HTR-8/SVneo (cell line): ENCODE data around the gene EPHB2.

ENCODE experiments used
- DNase-seq: peaks from one replicate; pipeline ENCODE4 v3.0.0; 2011; ENCODE audit warnings: low spot score, mixed read lengths; ENCODE audit not compliant: insufficient read length
- FAIRE-seq: peaks from 2 replicates; lab custom pipeline; 2011; peaks lifted over from hg19 to GRCh38; lab: Jason Lieb, UNC

EPHB2 gene

GRCh38 chr1:22775478-22775877 lies 64.8 kb downstream of the EPHB2 start:
- FAIRE-seq (no peak), DNase-seq (no peak)

DNA sequence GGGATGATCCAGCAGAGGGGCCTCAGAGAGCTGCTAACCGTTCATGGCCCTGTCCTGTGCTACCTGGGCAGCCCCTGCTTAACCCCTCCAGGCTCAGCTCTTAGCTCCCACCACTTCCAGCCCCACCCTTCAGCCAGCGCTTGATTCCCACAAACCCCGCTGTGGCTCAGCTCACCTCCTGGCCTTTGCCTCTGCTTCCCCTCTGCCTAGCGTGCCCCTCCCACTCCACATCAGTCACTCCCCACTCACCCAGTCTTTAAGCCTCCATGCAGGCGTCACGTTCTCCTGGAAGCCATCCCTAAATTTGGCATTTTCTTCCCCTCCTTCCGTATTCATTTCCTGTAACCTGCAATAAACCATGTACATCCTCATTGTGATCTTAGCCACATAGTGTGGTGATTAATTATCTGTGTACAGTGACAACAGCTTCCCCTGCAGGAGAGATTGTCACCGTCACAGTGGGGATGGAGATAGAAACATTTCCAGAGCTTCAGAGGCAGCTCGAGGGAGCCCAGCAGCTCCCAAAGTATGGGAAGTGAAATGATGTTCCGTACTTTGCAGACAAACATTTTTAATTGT lies 65.5 kb downstream of the EPHB2 start:
- DNase-seq: no peak
- FAIRE-seq: no peak

DNA sequence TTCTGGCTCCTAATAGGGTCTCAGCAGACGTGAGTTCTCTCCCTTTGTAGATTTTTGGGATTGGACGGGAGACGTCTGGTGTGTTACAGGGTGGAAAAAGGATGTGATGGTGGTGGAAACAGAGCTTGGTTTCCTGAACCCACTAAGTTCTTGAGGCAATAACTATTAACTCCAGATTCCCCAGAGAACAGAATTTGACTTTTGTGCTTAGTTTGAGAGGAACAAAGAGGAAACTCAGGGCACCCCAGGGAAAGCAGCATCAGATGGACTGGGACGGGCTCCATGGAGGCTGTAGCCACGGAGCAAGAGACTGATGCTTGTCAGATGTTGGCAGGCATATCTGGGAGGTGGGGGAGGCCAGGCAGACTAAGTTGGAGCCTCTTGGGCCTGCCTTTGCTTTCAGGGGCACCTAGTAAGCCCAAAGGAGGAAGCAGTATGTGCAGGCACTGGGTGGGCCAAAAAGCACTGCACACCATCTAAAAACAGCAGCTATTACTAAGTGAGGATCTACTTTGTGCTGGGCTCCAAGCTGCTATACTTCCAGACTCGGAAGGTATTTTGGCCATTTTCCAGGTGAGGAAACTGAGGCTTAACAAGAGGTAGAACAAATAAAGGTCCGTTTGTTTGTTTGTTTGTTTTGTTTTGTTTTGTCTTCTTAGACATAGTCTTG lies 66.9 kb downstream of the EPHB2 start:
- DNase-seq (no peak), FAIRE-seq (no peak)

DNA sequence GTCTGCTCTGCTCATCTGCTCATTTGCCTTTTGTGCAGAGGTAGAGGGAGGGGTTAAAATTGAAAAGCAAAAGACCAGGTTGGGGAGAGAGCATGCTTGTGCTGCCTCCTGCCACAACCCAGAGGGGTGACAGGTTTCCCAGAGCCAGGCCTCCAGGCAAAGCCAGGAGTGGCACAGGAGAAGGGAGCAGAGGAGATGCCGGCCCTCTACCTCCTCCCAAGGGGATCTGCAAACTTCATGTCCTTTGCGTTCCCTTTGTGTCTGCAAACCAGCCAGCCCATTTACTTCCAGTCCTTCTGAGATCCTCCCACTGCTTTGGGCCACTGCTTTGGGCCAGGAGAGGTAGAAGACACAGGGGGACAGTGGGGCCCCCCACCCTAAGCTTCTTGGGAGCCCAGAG lies 67.8 kb downstream of the EPHB2 start:
- no peak for FAIRE-seq

DNA sequence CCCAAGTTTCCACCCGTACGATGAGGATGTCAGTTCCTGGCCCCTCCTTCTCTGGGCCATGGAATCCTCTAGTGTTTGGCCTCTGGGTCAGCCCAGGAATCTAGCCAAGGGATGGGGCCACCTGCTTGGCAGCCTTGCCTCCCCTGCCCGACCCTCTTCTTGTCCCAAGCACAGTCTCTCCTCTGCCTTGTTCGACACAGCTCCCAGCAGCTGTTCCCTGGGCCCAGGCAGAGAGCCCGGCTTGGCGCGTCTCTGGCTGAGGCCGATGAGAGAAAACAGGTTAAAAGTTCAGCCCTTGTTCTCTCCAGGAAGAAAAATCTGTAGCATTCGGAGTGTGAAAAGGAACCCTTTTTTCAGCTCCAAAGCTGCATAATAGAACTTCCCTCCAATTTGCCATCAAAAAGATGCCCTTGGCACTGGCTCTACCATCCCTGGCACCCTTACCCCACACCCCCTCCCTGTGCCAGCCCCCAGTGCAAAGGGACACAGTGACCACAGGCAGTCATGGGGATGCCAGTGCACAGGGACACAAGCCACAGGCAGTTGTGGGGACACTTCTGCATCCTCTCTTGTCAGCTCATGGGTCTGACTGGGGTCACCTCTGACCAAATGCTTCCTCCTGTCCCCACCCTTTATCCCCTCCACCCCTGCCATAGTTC lies 68.4 kb downstream of the EPHB2 start:
- FAIRE-seq (no peak), DNase-seq (no peak)

More for the DNA sequence above, 67.8 kb downstream of the EPHB2 start:
- no peak for DNase-seq

DNA sequence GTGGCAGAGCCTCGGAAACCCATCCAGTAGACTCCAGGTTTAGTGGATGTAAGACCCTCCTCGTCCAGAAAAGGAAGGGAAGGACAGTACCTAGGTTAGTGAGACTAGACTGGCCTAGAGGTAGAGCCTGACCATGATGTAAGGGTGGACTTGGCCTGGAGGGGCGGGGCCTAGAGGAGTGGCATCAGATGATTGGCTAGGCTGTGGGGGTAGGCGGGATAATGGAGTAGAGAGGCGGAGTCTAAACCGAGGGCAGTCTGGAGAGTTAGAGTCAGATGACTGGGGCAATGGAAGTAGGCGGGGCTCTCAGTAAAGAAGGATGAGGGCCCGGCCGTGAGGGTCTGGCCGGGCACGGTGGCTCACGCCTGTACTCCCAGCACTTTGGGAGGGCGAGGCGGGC lies 70.1 kb downstream of the EPHB2 start:
- FAIRE-seq (no peak), DNase-seq (peak; percentile 55)

- DNase-seq (no peak), FAIRE-seq (no peak)
These were observed 70.8 kb downstream of the EPHB2 start for GRCh38 chr1:22781483-22781882.

DNA sequence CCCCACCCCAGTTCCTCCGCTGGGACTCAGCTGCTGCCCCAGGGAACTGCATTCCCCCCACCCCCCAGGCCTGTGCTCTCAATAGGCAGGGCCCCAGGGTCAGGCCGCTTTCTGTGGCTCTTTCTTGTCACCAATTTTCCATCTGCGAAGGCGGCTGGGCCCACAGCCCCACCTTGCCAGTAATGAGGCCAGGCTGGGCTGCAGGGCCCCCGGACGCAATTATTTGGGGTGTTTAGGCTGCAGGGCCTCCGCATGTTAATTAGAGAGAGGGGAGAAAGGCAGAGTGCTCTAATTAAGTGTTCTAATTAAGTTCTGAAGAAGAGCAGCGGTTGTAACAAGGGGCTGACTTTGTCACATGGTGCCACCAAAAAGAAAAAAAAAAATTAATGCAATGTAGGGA lies 71.8 kb downstream of the EPHB2 start:
- FAIRE-seq: no peak
- DNase-seq: no peak

- FAIRE-seq: no peak
- no peak for DNase-seq
These were observed 73.7 kb downstream of the EPHB2 start for GRCh38 chr1:22784317-22784716.

DNA sequence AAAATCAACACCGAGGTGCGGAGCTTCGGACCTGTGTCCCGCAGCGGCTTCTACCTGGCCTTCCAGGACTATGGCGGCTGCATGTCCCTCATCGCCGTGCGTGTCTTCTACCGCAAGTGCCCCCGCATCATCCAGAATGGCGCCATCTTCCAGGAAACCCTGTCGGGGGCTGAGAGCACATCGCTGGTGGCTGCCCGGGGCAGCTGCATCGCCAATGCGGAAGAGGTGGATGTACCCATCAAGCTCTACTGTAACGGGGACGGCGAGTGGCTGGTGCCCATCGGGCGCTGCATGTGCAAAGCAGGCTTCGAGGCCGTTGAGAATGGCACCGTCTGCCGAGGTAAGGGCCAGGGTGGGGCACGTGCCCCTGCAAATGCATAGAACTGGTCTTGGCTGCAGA lies 74.1 kb downstream of the EPHB2 start:
- DNase-seq (no peak), FAIRE-seq (no peak)

DNA sequence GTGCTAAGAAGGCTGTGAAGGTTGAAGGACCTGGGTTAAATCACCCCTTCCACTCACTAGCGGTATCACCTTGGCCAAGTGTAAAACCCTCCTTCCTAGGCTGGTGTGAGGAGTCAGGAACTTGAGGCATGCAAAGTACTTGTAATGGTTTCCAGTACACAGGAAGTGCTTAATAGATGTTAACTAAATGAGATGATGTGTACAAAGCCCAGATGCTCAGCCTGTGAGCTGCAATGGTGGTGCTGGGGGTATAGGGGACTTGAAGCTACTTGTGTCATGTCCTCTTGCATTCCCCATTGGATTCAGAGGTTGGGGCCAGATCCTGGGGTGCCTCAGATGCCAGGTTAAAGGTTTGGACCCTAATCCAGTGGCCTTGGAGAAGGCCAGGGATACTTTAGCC lies 75.5 kb downstream of the EPHB2 start:
- DNase-seq: no peak
- FAIRE-seq: no peak

- DNase-seq (no peak), FAIRE-seq (no peak)
These were observed 76.3 kb downstream of the EPHB2 start for GRCh38 chr1:22786719-22787489.

GRCh38 chr1:22787636-22788035 lies 77.0 kb downstream of the EPHB2 start:
- DNase-seq: no peak
- FAIRE-seq: no peak

GRCh38 chr1:22788254-22788661 lies 77.6 kb downstream of the EPHB2 start:
- no peak for FAIRE-seq
- no peak for DNase-seq

DNA sequence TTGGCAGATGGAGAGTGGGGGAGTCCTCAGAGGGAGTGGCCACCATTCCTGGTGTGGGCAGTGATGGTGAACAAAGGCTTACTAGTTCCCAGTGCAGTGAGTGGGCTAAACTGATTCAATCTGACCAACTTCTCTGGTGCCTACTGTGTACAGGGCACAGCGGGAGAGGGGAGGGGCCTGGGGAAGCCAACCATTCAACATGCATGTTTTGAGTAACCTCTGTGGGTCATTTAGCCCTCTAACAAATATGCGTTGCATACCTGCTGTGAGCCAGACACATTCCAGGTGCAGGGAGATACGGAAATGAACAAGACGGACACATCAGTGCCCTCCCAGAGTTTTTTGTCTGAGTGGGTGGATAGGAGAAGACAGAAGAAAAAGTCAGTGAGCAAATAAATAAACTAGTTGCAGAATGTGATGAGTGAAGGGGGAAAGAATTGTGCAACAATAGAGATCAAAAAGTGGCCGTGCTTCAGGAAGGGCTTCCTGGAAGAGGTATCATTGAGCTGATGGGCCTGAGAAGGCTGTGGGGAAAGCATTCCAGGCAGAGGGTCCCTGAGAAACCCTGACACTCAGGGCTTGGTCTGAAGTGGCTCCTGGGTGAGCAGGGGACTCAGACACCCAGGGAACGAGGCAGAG lies 78.8 kb downstream of the EPHB2 start:
- FAIRE-seq (no peak), DNase-seq (no peak)

DNA sequence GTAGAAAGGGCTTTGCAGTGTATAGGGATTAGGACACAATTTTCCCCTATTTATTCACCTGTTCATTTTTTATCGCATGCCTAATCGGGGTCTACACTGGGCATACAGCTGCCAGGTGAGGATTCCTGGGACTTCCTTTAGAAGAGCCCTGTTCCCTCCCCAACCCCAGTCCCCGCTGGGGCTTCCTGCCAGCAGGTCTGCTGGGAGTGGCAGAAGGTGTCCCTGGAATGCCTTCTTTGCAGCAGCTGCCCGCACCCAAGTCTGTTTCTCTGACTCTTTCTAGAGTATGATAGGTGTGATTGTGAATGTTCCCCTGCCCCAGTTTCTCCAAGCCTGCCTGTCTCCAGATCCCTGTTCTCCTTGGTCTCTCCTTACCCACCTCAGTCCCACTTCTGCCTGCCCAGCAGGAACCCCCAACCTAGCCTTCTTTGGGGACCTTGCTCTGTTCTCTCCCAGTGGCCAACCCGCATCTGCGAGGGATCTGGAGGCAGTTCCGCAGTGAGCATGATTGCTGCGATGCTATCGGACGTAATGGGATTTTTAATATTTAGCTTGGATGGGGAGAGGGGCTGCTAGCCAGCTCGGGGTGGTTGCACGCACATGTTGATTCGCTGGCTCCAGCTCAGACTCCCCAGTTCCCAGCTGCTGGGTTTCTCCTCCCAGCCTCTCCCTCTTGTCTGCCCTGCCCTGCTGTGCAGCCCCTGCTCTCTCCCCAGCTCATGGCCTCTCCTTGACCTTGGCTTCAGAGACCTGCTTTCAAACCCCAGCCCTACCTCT lies 79.8 kb downstream of the EPHB2 start:
- DNase-seq (no peak), FAIRE-seq (no peak)

DNA sequence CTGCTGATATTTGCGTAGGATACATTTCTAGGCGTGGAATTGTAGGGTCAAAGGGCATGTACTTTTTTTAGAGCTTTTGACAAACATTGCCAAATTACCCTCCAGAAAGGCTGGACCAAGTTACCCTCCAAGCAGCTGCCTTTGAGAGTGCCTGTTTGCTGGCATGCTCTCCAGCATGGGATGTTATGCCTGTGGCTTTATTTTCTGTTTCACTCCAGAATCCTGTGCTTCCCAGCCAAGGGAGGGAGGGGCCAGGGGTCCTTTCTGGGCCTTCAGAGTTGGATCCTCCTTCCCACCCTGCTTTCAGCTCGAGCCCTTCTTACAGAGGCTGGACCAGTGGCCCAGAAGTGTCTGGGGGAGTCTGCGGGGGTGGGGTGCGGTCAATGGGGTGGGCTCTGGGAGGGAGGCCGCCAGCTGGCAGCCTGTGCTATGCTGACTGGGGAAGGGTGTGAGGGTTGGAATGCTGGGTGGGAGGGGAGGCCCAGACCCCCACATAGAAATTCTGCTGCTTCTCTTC lies 81.2 kb downstream of the EPHB2 start:
- DNase-seq: no peak
- FAIRE-seq: no peak

- no peak for DNase-seq
- no peak for FAIRE-seq
These were observed 81.9 kb downstream of the EPHB2 start for GRCh38 chr1:22792396-22793160.

DNA sequence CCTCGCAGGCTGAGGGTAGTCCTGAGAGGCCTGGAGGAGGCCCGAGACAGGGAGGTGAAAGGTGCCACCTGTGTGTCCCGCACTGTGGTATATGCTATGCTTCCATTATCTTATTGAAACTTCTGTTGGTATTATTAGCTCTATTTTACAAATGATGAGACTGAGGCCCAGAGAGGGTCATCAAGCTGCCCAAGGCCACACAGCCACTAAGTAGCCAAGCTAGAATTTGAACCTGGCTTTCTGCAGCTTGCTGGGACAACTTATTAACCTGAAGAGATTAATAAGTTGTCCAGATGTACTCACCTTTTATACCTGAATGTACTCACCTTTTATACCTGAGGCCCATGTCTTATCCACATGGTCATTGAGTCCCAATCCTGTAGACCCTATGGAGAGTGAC lies 83.0 kb downstream of the EPHB2 start:
- DNase-seq (no peak), FAIRE-seq (no peak)
